ENCODE data around the gene CACFD1.

DNA sequence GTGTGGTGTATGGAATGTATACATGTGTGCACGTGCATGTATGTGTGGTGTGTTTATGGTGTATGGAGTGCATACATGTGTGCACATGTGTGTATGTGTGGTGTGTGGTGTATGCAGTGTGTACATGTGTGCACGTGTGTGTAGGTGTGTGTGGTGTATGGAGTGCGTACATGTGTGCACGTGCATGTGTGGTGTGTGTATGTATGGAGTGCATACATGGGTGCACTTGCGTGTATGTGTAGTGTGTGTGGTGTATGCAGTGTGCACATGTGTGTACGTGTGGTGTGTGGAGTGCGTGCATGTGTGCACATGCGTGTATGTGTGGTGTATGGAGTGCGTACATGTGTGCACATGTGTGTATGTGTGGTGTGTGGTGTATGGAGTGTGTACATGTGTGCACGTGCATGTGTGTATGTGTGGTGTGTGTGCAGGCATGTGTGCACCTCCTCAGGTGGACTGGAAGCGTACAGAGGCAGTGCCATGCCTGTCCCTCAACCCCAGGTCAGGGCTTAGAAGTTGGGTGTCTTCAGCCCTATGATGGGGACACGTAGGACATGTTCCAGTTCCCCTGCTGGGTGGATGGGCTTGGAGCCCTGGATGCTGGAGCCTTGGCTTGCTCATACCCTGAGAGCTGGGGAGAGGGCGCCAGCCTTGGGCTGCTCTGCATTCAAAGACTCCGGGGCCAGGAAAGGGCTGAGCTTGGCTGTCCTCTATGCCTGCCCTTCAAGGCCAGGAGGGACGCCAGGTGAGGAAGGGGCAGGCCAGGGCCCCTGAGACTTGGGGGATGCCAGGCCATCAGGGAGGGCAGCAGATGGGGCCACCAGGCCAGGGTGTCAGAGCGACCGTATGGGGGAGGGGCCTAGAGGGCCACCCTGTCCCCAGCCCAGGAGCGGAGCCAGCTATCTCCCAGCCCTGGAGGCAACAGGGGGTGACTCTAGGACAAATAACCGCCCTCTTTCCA lies 52.8 kb downstream of the CACFD1 start:
- TF ChIP-seq POLR2A (IDR thresholded peaks at IDR 0.05) (no peak), CTCF (IDR thresholded peaks at IDR 0.05 in 8 of 11, conservative IDR thresholded peaks at IDR 0.05 in 3 of 11) (no peak)

All from spleen (tissue), 7 donors.